Stimulated activated CD8-positive, alpha-beta memory T cell treated with anti-CD3 and anti-CD28 coated beads, Interleukin-7, amount 100 ng/mL, for 24 hours (primary cell): ENCODE results near the gene FBLN7.

Experiments used
- DNase-seq: peaks from one replicate; pipeline ENCODE4 v3.0.0-alpha.2; 2020; ENCODE audit warnings: low read depth

The FBLN7 gene

GRCh38 chr2:112157472-112157871, 19.3 kb downstream of the FBLN7 start:
- no peak for DNase-seq

DNA sequence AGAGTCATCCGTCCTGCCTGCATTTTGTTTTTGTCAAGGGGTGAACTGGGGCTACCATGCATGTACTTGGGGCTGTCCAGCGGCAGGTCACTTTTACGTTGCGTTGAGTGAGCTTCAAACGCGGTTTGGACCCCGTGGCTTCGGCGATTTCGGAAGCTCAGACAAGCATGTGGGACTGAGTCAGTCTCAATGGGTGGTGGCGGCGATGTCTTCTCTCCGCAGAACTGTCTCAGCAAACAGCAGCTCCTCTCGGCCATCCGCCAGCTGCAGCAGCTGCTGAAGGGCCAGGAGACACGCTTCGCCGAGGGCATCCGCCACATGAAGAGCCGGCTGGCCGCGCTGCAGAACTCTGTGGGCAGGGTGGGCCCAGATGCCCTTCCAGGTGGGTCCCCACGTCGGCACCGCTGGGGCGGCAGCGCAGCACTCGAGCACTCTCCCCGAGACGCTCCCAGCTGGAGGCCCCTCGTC, 21.3 kb downstream of the FBLN7 start:
- no peak for DNase-seq

GRCh38 chr2:112160283-112161250, 22.4 kb downstream of the FBLN7 start:
- DNase-seq: no peak

DNA sequence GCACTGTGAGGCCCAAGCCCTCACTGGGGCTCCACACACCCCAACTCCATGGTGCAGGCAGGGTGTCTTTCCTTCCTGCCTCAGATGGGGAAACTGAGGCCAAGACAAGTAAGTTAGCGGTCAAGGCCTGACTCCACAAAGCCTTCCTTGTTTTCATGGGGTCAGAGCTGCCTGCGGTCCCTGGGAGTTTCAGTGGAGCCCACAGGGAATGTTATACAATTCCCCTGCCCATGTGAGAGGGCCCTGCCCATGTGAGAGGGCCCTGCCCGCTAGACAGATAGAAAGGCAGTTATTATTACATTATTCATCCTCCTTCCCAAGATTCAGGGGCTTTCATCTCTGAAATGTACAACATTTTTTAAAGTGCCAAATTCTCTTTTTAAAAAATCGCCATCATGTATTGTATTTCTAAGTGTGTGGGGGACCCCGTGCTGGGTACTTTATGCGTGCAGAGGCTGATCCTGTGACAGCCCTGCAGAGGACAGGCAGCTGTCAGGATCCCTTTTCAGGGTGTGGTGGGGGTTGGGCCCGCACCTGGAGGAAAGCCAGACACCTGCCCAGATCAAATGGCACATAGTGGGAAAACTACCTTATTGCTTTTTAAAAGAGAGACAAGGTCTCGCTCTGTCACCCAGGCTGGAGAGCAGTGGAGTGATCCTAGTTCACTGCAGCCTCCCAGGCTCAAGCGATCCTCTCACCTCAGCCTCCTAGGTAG, 23.4 kb downstream of the FBLN7 start:
- no peak for DNase-seq

GRCh38 chr2:112162341-112162740, 24.2 kb downstream of the FBLN7 start:
- DNase-seq: no peak

DNA sequence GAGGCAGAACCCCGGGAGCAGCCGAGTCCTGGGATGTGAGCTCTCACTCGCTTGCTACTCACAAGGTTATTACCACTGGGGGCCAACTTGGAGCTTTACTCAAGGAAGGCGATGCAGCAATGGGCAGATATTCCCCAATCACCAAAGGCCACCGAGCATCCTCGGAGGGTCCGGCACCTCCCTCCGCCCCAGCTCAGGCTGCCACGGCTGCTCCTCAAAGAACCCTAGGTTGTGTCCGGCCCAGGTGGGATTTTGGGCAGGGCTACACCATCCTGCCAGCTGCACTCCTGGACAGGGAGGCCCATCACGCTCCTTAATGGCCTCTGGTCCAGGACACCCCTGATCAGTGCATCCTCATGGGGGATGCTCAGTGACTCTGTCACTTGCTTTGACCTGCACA, 24.8 kb downstream of the FBLN7 start:
- no peak for DNase-seq

DNA sequence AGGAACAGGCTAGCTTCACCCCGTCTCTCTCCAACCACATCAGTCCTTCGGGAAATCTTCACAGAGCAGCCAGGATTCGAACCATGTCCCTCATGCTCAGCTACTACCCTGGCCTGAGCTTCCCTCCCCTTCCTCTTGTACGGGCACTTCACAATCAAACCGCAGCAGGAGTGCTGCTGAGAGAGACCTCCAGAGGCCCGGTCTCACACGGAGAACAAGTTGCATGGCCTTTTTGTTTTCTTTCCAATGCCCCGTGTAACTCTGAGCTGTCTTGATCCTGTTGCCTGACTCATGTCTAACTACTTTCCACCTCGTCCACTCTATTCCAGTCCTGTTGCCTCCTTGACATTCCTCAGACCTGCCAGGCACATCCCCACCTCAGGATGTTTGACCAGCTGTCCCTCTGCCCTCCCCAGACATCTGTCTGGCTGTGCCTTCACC, 25.4 kb downstream of the FBLN7 start:
- DNase-seq: no peak

DNA sequence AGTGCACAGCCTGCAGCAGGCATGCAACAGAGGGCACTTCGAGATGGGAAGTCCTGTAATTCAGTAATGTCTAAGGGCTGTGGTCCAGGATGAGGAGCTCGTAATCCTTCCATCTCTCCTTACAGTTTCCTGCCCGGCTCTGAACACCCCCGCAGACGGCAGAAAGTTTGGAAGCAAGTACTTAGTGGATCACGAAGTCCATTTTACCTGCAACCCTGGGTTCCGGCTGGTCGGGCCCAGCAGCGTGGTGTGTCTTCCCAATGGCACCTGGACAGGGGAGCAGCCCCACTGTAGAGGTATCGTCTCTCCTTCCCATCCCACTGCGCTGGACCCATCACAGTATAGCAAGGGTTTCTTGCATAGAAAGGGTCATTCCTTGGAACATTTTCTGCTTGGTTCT, 26.7 kb downstream of the FBLN7 start:
- DNase-seq: no peak

GRCh38 chr2:112165296-112165695, 27.1 kb downstream of the FBLN7 start:
- DNase-seq: no peak

GRCh38 chr2:112166806-112167499, 28.8 kb downstream of the FBLN7 start:
- DNase-seq: no peak

DNA sequence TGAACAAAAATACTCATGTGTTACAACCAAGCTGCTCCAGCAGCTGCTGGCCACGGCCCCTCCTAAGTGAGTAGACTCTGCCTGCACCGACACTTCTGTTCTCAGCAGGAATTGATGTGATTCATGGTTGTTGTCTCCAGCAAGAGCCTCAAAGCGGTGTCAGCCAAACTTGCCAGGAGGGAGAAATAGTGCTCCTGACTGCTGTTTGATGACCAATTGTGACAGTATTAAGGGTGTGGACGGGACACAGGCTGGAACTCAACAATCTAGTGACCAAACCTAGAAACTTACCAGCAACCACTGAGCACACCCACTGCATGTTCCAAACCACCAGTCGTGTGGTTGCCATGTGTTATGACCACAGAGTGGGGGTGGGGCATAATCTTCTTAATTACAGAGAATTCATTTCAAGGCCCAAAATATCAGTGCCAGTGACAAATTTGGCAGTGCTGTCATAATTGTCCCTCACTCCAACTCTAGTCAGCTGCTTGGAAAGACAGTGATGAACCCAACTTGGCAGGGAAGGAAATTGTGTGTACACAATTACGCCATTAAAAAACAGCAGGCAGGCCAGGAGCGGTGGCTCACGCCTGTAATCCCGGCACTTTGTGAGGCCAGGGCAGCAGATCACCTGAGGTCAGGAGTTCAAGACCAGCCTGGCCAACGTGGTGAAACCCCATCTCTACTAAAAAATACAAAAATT, 30.4 kb downstream of the FBLN7 start:
- no peak for DNase-seq

DNA sequence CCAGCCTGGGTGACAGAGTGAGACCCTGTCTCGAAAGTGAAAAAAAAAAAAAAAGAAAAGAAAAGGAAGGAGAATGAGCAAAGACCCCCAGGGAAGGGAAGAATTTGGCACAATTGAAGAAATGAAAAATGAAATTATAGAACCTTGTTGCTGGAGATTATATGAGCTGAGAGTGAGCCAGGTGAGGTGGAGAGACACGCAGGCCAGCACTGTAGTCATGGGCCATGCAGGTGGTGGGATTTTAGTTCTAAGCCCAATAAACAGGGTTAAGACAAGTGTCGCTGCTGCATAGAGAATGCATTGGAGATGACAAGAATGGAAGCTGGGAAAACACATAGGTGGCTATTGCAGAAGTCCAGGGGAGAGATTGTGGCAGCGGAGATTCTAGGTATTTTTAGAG, 32.3 kb downstream of the FBLN7 start:
- DNase-seq: no peak

- no peak for DNase-seq
Observed at GRCh38 chr2:112173646-112174319, 35.6 kb downstream of the FBLN7 start.

DNA sequence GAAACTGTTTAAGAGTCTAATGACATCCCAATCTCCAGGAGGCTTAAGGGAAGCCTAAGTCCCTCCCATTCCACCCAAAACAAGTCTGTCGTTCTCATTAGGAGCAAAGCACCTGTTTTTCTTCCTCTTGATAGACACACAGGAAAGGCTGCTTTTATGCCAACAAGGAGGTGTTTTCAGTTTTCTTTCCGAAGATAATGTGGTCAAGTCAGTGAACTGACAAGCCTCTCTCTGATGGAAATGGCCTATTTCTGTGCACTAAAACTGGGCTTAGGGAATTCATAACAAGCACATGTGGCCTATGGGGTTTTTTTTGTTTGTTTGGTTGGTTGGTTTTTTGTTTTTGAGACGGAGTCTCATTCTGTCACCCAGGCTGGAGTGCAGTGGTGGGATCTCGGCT, 36.2 kb downstream of the FBLN7 start:
- DNase-seq: no peak

- DNase-seq: no peak
Observed at GRCh38 chr2:112175333-112175732, 37.1 kb downstream of the FBLN7 start.

DNA sequence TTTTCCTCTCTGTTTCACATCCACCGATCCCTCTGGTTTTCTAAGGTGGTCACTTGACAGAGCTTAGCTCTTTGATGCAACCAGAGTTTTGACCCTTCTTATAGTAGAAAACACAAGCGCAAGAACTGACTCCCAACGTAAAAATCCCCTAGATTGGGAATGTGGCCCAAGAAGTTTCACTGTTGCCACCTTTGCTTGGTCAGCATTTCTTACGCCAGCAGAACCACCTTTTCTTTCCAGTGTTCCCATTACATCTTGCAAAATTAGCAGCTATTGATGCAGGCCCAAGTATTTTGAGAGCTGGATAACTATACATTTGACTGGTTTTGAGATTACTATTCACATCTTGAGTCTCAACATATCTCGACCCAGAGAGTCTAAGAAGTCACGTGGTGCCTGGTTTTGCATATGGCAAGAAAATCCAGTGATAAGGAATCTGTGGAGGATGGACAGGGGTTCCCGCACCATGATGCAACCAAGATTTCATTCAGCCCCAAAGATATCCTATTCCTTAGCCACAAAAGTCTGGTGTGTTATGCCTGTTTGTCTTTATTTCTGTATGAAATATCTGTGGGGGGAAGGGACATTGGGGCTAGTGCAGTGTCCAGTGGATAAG, 37.9 kb downstream of the FBLN7 start:
- no peak for DNase-seq

DNA sequence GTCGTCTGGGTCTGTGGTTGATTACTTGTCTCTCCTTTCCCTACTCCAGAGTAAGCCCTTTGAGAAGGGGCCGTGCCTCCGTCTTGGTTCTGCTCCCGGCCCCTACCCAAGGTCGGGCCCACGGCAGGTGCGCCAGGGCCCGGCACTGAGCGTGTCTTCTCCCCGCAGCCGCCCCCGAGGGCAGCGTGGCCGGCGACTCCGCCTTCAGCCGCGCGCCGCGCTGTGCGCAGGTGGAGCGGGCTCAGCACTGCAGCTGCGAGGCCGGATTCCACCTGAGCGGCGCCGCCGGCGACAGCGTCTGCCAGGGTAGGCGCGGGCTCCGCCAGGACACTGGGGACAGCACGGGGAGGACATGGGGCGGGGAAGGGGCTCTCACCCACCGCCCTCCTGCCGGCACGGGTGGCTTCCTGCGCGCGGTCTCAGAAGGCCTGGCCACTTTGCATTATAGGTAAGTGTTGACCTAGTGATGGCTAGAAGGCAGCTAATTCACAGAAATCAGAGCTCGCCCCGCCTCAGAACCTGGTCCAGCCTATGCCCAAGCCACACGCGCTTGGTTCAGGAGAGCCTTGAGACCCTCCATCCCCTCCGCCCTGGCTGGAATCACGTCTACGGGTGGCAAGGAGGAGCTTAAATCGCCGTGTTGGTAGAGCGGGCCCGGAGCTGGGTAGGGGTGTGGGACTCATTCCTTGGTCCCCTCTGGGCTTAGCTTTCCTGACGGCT, 43.5 kb downstream of the FBLN7 start:
- DNase-seq: no peak

GRCh38 chr2:112182581-112183034, 44.4 kb downstream of the FBLN7 start:
- no peak for DNase-seq

DNA sequence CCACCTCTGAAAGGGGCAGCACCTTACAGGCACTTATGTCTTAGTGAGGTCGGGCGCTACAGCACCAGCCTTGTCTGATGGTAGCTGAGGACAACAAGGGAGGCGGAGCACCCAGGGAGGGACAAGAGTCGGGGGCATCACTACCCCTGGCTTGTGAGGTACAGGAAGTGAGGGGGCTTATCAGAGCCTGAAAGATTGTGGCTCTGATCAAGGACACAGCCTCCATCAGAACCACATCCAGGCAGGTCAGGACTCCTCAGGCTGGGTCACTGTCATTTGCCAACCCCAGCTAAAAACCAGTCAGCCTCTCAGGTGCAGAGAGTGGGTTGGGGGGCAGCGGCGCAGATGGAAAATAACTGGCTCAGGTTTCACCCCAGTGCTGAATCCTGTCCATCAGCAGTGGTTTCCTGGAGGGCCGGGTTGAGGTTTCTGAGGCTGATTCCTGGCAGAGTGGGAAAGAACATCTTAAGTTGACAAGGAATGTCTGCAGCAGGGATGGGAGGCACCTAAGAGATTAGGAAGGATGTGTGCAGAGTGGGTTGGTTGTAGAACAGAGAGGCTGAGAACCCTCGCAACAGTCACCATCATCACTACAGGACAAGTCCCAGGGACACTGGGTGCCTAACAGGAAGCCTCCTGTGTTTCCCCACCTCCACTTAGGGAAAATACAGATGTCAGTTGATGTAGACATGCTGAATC, 45.3 kb downstream of the FBLN7 start:
- no peak for DNase-seq
